Measurements from ENCODE around the gene CDH2. TPM values are rescaled to one million over a fixed set of nuclear protein-coding genes. Genes with fewer than 3 reads are reported as not detected.

CDH2 gene
- total and polyA plus RNA-seq, 4 donors: 0.14 to 5.0 (median 0.87) TPM

DNA sequence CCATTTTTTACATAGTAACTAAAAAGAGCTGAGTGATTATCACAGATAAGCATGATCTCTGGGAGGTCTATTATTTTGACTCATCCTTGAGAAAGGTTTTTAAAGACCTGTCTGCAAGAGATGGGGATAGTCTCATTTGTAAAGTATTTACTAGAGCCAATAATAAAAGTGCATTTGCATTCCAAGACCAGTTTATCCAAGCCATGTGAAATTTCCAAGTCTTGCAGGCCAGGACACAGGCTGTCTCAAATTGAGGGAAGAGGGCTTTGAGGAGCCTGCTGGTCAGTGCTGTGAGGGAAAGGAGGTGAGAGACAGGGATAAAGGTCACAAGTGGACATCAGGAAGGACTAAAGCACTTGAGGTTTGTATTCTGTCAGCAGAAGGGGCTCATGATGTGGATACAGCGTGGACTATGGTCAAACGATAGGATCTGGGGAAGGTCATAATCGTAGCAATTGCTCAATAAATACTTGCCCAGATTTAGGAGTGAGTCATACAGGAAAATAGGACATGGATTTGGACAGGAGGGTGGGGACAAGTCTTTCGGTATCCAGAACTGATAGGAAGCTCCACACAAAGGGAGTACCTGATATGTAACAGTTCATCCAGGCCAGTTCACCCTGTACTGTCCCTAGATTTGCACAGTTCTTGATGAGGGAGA, 6.6 kb upstream of the CDH2 start:
- Histone ChIP-seq H3K9ac (ENCODE audit: insufficient read depth in 1 of 2, low read length in 2 of 2) (no peak overlapping the region), H3K4me3 (no peak overlapping the region), H3K27ac (ENCODE audit: low read depth in 1 of 2, low read length in 1 of 2) (no peak overlapping the region), H3K9me3 (ENCODE audit: control insufficient read depth in 4 of 4, insufficient read depth in 3 of 4, low read length in 3 of 4) (no peaks in the 10 kb centered on the region), H3K27me3 (ENCODE audit: control insufficient read depth in 3 of 3, insufficient read depth in 3 of 3, low read length in 2 of 3) (peaks cover 0 to 36% (median 24%) of the 10 kb centered on the region in 3 donors), H3K4me1 (ENCODE audit: control insufficient read depth in 5 of 5, insufficient read depth in 5 of 5, low read length in 5 of 5) (no peaks in the 10 kb centered on the region), H3K36me3 (ENCODE audit: control insufficient read depth in 4 of 4, insufficient read depth in 4 of 4, low read length in 4 of 4) (no peaks in the 10 kb centered on the region)
- WGBS, 2 donors: 75 to 79% methylated on average over 4 of the region's 4 CpGs
- DNase-seq: no peak
- TF ChIP-seq, protein P1, sequence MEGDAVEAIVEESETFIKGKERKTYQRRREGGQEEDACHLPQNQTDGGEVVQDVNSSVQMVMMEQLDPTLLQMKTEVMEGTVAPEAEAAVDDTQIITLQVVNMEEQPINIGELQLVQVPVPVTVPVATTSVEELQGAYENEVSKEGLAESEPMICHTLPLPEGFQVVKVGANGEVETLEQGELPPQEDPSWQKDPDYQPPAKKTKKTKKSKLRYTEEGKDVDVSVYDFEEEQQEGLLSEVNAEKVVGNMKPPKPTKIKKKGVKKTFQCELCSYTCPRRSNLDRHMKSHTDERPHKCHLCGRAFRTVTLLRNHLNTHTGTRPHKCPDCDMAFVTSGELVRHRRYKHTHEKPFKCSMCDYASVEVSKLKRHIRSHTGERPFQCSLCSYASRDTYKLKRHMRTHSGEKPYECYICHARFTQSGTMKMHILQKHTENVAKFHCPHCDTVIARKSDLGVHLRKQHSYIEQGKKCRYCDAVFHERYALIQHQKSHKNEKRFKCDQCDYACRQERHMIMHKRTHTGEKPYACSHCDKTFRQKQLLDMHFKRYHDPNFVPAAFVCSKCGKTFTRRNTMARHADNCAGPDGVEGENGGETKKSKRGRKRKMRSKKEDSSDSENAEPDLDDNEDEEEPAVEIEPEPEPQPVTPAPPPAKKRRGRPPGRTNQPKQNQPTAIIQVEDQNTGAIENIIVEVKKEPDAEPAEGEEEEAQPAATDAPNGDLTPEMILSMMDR (IDR thresholded peaks at IDR 0.05; ENCODE audit: control extremely low read depth, extremely low read depth): no peak
- no peak for ATAC-seq (ENCODE audit: insufficient read depth, low FRiP score)

DNA sequence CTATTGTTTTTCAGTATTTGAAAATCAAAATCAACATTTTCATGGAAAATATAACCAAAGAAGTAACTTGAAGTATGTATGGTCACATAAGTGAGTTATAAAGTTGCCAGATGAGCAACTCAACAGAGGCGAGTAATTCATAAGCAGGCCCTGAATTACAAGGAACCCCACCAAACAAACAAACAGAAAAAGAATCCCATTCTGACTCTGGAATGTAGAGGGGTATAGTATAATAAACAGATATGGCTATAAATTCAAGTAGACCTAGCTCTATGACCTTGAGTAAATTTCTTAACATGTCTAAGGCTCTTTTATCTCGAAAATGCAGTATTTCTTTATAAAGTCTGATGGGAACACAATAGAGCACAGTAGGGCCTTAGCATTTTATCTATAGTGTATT, 4.7 kb upstream of the CDH2 start:
- Histone ChIP-seq H3K9ac (ENCODE audit: insufficient read depth in 1 of 2, low read length in 2 of 2) (no peak overlapping the region), H3K27ac (ENCODE audit: low read depth in 1 of 2, low read length in 1 of 2) (no peak overlapping the region), H3K9me3 (ENCODE audit: control insufficient read depth in 4 of 4, insufficient read depth in 3 of 4, low read length in 3 of 4) (peaks cover 0 to 3% (median 0%) of the 10 kb centered on the region in 4 donors), H3K36me3 (ENCODE audit: control insufficient read depth in 4 of 4, insufficient read depth in 4 of 4, low read length in 4 of 4) (no peaks in the 10 kb centered on the region), H3K4me1 (ENCODE audit: control insufficient read depth in 5 of 5, insufficient read depth in 5 of 5, low read length in 5 of 5) (peaks cover 0 to 7% (median 0%) of the 10 kb centered on the region in 5 donors), H3K4me3 (no peak overlapping the region), H3K27me3 (ENCODE audit: control insufficient read depth in 3 of 3, insufficient read depth in 3 of 3, low read length in 2 of 3) (peaks cover 5 to 42% (median 28%) of the 10 kb centered on the region in 3 donors)
- 71 to 72% methylated on average over 2 of the region's 2 CpGs for WGBS, 2 donors
- ATAC-seq (ENCODE audit: insufficient read depth, low FRiP score) (no peak), DNase-seq (no peak)
- TF ChIP-seq, protein P1 (IDR thresholded peaks at IDR 0.05; ENCODE audit: control extremely low read depth, extremely low read depth): no peak

DNA sequence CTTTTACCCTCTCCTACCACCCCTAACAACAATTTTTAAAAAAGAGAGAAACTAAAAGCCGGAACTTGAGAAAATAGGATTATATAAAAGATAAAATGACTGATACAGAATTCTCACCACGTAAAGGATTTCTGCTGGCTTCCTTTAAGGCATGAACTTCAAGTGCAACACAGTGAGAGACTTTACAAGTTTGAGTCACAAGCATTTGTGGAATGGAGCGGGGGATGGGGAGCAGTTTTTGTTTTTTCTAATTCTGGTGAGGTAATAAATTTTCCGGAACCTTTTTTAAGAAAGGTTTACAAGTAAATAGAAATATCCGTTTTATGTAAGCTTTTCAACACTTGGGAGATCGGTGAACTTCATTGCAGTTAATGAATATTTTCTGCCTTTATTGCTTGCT, 1.8 kb upstream of the CDH2 start:
- no peak for DNase-seq
- H3K4me3 ChIP-seq: no peak overlapping the region
- WGBS, 2 donors: 43 to 44% methylated on average over 6 of the region's 6 CpGs

More for the DNA sequence above, 1.8 kb upstream of the CDH2 start:
- Histone ChIP-seq H3K36me3 (ENCODE audit: control insufficient read depth in 4 of 4, insufficient read depth in 4 of 4, low read length in 4 of 4) (no peaks in the 10 kb centered on the region), H3K4me1 (ENCODE audit: control insufficient read depth in 5 of 5, insufficient read depth in 5 of 5, low read length in 5 of 5) (peaks cover 0 to 23% (median 3%) of the 10 kb centered on the region in 5 donors), H3K9ac (ENCODE audit: insufficient read depth in 1 of 2, low read length in 2 of 2) (no peak overlapping the region), H3K27me3 (ENCODE audit: control insufficient read depth in 3 of 3, insufficient read depth in 3 of 3, low read length in 2 of 3) (peaks cover 6 to 64% (median 45%) of the 10 kb centered on the region in 3 donors), H3K9me3 (ENCODE audit: control insufficient read depth in 4 of 4, insufficient read depth in 3 of 4, low read length in 3 of 4) (peaks cover 0 to 7% (median 0%) of the 10 kb centered on the region in 4 donors), H3K27ac (ENCODE audit: low read depth in 1 of 2, low read length in 1 of 2) (peak overlapping the region in 1 of 2 donors; percentile 97)
- TF ChIP-seq, protein P1 (IDR thresholded peaks at IDR 0.05; ENCODE audit: control extremely low read depth, extremely low read depth): no peak
- ATAC-seq (ENCODE audit: insufficient read depth, low FRiP score): no peak
